WERI-Rb-1 (cell line): ENCODE results near the gene SERPINA4.

Experiments used
- DNase-seq: peaks from one replicate; pipeline ENCODE4 v3.0.0-alpha.2; 2020
- H3K27ac ChIP-seq: fragments of 250-450 bp; sonication (Bioruptor Pico); 2 replicates; pipeline ENCODE4 v1.5.1; 2020; ENCODE audit warnings: mild to moderate bottlenecking, moderate library complexity
- H3K27me3 ChIP-seq: fragments of 250-450 bp; sonication (Bioruptor Pico); 2 replicates; pipeline ENCODE4 v1.5.1; 2021; ENCODE audit warnings: mild to moderate bottlenecking, low read depth, moderate library complexity; ENCODE audit not compliant: insufficient read depth, severe bottlenecking
- H3K36me3 ChIP-seq: fragments of 250-450 bp; sonication (Bioruptor Pico); 2 replicates; pipeline ENCODE4 v1.5.1; 2020; ENCODE audit warnings: mild to moderate bottlenecking, moderate library complexity
- H3K4me3 ChIP-seq: 2 replicates; pipeline ENCODE4 v1.5.1; 2011; ENCODE audit warnings: low read depth, mild to moderate bottlenecking, control low read depth, low read length
- H3K9me3 ChIP-seq: fragments of 250-450 bp; sonication (Bioruptor Pico); 2 replicates; pipeline ENCODE4 v1.5.1; 2021; ENCODE audit warnings: mild to moderate bottlenecking, moderate library complexity; ENCODE audit not compliant: severe bottlenecking
- TF ChIP-seq, protein P1 (sequence below): IDR thresholded peaks from 2 replicates; pipeline ENCODE4 v1.5.1; 2011; ENCODE audit warnings: low read depth, mild to moderate bottlenecking, control low read depth, inconsistent platforms, low read length

SERPINA4 gene

DNA sequence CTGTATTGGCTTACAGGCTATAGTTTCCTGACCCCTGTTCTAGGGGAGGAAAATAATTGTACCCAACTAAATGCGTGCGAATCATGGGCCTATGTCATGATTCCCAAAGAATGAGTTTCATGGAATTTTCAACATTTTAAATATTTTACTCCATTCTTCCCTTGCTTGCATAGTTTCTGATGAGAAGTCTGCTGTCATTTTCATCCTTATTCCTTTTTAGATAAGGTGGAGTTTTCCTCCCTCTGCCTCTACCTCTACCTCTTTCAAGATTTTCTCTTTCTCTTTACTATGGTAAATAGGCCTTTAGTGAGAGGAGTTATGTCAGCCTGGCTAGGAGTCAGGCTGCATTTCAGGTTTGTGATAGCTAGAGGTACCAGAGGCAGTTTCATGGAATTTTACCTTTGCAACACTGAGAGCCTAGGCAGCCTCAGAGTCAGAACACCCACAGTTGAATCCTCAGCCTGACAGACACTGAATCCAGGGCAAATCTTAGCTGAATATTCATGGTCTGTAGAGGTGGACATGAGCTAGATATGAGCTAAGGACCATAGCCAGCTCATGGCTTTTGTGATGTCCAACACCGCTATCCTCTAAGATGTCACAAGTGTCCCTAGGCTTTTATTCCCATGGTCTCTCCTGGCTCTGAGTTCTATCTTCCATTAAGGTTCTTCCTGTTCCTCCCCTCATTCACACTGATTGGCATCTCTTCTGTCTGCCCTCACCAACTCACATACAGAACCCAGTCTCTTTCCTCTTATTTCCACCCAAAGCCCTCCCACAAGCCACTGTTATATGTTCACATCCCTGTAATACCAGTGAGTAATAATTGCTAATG is 57.0 kb downstream of the SERPINA4 start:
- H3K4me3 ChIP-seq: no peak overlapping the region
- peaks cover 26% of the 10 kb centered on the region for H3K9me3 ChIP-seq
- no peaks in the 10 kb centered on the region for H3K36me3 ChIP-seq
- H3K27me3 ChIP-seq: peaks cover 19% of the 10 kb centered on the region
- no peak overlapping the region for H3K27ac ChIP-seq
- TF ChIP-seq, protein P1, sequence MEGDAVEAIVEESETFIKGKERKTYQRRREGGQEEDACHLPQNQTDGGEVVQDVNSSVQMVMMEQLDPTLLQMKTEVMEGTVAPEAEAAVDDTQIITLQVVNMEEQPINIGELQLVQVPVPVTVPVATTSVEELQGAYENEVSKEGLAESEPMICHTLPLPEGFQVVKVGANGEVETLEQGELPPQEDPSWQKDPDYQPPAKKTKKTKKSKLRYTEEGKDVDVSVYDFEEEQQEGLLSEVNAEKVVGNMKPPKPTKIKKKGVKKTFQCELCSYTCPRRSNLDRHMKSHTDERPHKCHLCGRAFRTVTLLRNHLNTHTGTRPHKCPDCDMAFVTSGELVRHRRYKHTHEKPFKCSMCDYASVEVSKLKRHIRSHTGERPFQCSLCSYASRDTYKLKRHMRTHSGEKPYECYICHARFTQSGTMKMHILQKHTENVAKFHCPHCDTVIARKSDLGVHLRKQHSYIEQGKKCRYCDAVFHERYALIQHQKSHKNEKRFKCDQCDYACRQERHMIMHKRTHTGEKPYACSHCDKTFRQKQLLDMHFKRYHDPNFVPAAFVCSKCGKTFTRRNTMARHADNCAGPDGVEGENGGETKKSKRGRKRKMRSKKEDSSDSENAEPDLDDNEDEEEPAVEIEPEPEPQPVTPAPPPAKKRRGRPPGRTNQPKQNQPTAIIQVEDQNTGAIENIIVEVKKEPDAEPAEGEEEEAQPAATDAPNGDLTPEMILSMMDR: no peak
- DNase-seq: no peak

DNA sequence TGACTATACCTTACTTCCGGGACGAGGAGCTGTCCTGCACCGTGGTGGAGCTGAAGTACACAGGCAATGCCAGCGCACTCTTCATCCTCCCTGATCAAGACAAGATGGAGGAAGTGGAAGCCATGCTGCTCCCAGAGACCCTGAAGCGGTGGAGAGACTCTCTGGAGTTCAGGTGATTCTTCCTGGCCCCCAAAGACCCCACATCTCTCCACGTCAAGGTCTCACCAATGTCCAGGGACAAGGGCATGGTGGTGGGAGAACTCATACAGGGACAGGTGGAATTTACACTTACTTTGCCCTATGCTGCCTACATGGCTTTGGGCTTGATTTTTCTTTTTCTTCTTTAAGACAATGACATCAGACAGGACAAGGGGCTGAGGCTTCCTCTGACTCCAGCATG is 58.1 kb downstream of the SERPINA4 start:
- TF ChIP-seq, protein P1: no peak
- no peak overlapping the region for H3K4me3 ChIP-seq
- no peak overlapping the region for H3K27ac ChIP-seq
- peaks cover 27% of the 10 kb centered on the region for H3K27me3 ChIP-seq
- no peak for DNase-seq
- no peaks in the 10 kb centered on the region for H3K36me3 ChIP-seq
- H3K9me3 ChIP-seq: peaks cover 26% of the 10 kb centered on the region
